GM12878 (cell line): ENCODE data around the gene CYP4Z1. TPM values are rescaled to one million over a fixed set of nuclear protein-coding genes. Genes with fewer than 3 reads are reported as not detected.

ENCODE experiments used
- polyA plus RNA-seq, 11 experiments: library from polyadenylated mRNA; depleted of rRNA in 4 of 11; unstranded in 6 of 11; stranded (reverse) in 5 of 11; fragments of >200 nt; fragmentation: Nextera tagmentation in 4 of 11; fragmentation: Illumina TruSeq in 1 of 11; extraction: Ambion mirVana in 4 of 11; extraction: Trizol in 1 of 11; gene quantifications; 1 replicate in 1 of 11; 2 replicates in 10 of 11; pipeline versions ENCODE4 v1.2.1 to v1.2.3, GENCODE V29; 2011 to 2016; ENCODE audit warnings: inconsistent platforms in 2 of 11, missing spikeins in 2 of 11, low read depth in 1 of 11
- total RNA-seq, 4 experiments: library from RNA; depleted of rRNA in 3 of 4; stranded (reverse); fragments of >200 nt in 3 of 4; fragmentation: Illumina TruSeq in 1 of 4; extraction: Trizol in 1 of 4; gene quantifications; 2 replicates each; pipeline versions ENCODE4 v1.2.1 to v1.2.3, GENCODE V29; 2013 to 2021

The CYP4Z1 gene
- total and polyA plus RNA-seq, 10 of the 15 experiments (the other 5 are each of a cell fraction or from before 2014, with no cell fraction given): not detected

Other genes with a start within 250 kb of the CYP4Z1 start
- not detected in 2 replicates for gene CYP4A11, start 125.8 kb upstream of the CYP4Z1 start, total RNA-seq (2014; rRNA removed)
- gene CYP4A11, start 125.8 kb upstream of the CYP4Z1 start, total RNA-seq (2014; rRNA removed; fragmentation: Illumina TruSeq; extraction: Trizol): not detected in 2 replicates
- 0.11 and 0.13 TPM in 2 replicates for gene CYP4A11, start 125.8 kb upstream of the CYP4Z1 start, total RNA-seq (2021)
- gene CYP4A11, start 125.8 kb upstream of the CYP4Z1 start, polyA plus RNA-seq (2011; rRNA removed): not detected in 2 replicates
- gene CYP4A11, start 125.8 kb upstream of the CYP4Z1 start, polyA plus RNA-seq (2014; fragmentation: Illumina TruSeq; extraction: Trizol): not detected in 2 replicates
- gene CYP4A11, start 125.8 kb upstream of the CYP4Z1 start, polyA plus RNA-seq (2014; fragmentation: Nextera tagmentation; extraction: Ambion mirVana): not detected
- gene CYP4A11, start 125.8 kb upstream of the CYP4Z1 start, polyA plus RNA-seq (2014; rRNA removed): not detected in 2 replicates
- not detected for gene CYP4A11, start 125.8 kb upstream of the CYP4Z1 start, polyA plus RNA-seq (2016; fragmentation: Nextera tagmentation; extraction: Ambion mirVana)
- not detected in 2 replicates for gene CYP4X1, start 43.6 kb upstream of the CYP4Z1 start, total RNA-seq (2014; rRNA removed)
- gene CYP4X1, start 43.6 kb upstream of the CYP4Z1 start, total RNA-seq (2014; rRNA removed; fragmentation: Illumina TruSeq; extraction: Trizol): 0.04 TPM in 1 of 2 replicates, not detected in the other
- gene CYP4X1, start 43.6 kb upstream of the CYP4Z1 start, total RNA-seq (2021): not detected in 2 replicates
- gene CYP4X1, start 43.6 kb upstream of the CYP4Z1 start, polyA plus RNA-seq (2011; rRNA removed): 0.03 TPM in 1 of 2 replicates, not detected in the other
- gene CYP4X1, start 43.6 kb upstream of the CYP4Z1 start, polyA plus RNA-seq (2014; fragmentation: Illumina TruSeq; extraction: Trizol): 0.03 TPM in 1 of 2 replicates, not detected in the other
- not detected for gene CYP4X1, start 43.6 kb upstream of the CYP4Z1 start, polyA plus RNA-seq (2014; fragmentation: Nextera tagmentation; extraction: Ambion mirVana)
- gene CYP4X1, start 43.6 kb upstream of the CYP4Z1 start, polyA plus RNA-seq (2014; rRNA removed): not detected in 2 replicates
- gene CYP4X1, start 43.6 kb upstream of the CYP4Z1 start, polyA plus RNA-seq (2016; fragmentation: Nextera tagmentation; extraction: Ambion mirVana): not detected
- gene CYP4A22, start 70.2 kb downstream of the CYP4Z1 start, total RNA-seq (2014; rRNA removed): not detected in 2 replicates
- gene CYP4A22, start 70.2 kb downstream of the CYP4Z1 start, total RNA-seq (2014; rRNA removed; fragmentation: Illumina TruSeq; extraction: Trizol): not detected in 2 replicates
- gene CYP4A22, start 70.2 kb downstream of the CYP4Z1 start, total RNA-seq (2021): not detected in 2 replicates
- not detected in 2 replicates for gene CYP4A22, start 70.2 kb downstream of the CYP4Z1 start, polyA plus RNA-seq (2011; rRNA removed)
- not detected in 2 replicates for gene CYP4A22, start 70.2 kb downstream of the CYP4Z1 start, polyA plus RNA-seq (2014; fragmentation: Illumina TruSeq; extraction: Trizol)
- gene CYP4A22, start 70.2 kb downstream of the CYP4Z1 start, polyA plus RNA-seq (2014; fragmentation: Nextera tagmentation; extraction: Ambion mirVana): not detected
- not detected in 2 replicates for gene CYP4A22, start 70.2 kb downstream of the CYP4Z1 start, polyA plus RNA-seq (2014; rRNA removed)
- not detected for gene CYP4A22, start 70.2 kb downstream of the CYP4Z1 start, polyA plus RNA-seq (2016; fragmentation: Nextera tagmentation; extraction: Ambion mirVana)
- gene PDZK1IP1, start 122.8 kb downstream of the CYP4Z1 start, total RNA-seq (2014; rRNA removed): not detected in 2 replicates
- not detected in 2 replicates for gene PDZK1IP1, start 122.8 kb downstream of the CYP4Z1 start, total RNA-seq (2014; rRNA removed; fragmentation: Illumina TruSeq; extraction: Trizol)
- gene PDZK1IP1, start 122.8 kb downstream of the CYP4Z1 start, total RNA-seq (2021): not detected in 2 replicates
- not detected in 2 replicates for gene PDZK1IP1, start 122.8 kb downstream of the CYP4Z1 start, polyA plus RNA-seq (2011; rRNA removed)
- not detected in 2 replicates for gene PDZK1IP1, start 122.8 kb downstream of the CYP4Z1 start, polyA plus RNA-seq (2014; fragmentation: Illumina TruSeq; extraction: Trizol)
- not detected for gene PDZK1IP1, start 122.8 kb downstream of the CYP4Z1 start, polyA plus RNA-seq (2014; fragmentation: Nextera tagmentation; extraction: Ambion mirVana)
- gene PDZK1IP1, start 122.8 kb downstream of the CYP4Z1 start, polyA plus RNA-seq (2014; rRNA removed): not detected in 2 replicates
- gene PDZK1IP1, start 122.8 kb downstream of the CYP4Z1 start, polyA plus RNA-seq (2016; fragmentation: Nextera tagmentation; extraction: Ambion mirVana): not detected
- not detected in 2 replicates for gene TAL1, start 165.0 kb downstream of the CYP4Z1 start, total RNA-seq (2014; rRNA removed)
- gene TAL1, start 165.0 kb downstream of the CYP4Z1 start, total RNA-seq (2014; rRNA removed; fragmentation: Illumina TruSeq; extraction: Trizol): not detected in 2 replicates
- 0.05 TPM in 2 replicates for gene TAL1, start 165.0 kb downstream of the CYP4Z1 start, total RNA-seq (2021)
- not detected in 2 replicates for gene TAL1, start 165.0 kb downstream of the CYP4Z1 start, polyA plus RNA-seq (2011; rRNA removed)
- gene TAL1, start 165.0 kb downstream of the CYP4Z1 start, polyA plus RNA-seq (2014; fragmentation: Illumina TruSeq; extraction: Trizol): not detected in 2 replicates
- not detected for gene TAL1, start 165.0 kb downstream of the CYP4Z1 start, polyA plus RNA-seq (2014; fragmentation: Nextera tagmentation; extraction: Ambion mirVana)
- gene TAL1, start 165.0 kb downstream of the CYP4Z1 start, polyA plus RNA-seq (2014; rRNA removed): not detected in 2 replicates
- not detected for gene TAL1, start 165.0 kb downstream of the CYP4Z1 start, polyA plus RNA-seq (2016; fragmentation: Nextera tagmentation; extraction: Ambion mirVana)
- 26.3 and 33.1 TPM in 2 replicates for gene STIL, start 246.9 kb downstream of the CYP4Z1 start, total RNA-seq (2014; rRNA removed)
- gene STIL, start 246.9 kb downstream of the CYP4Z1 start, total RNA-seq (2014; rRNA removed; fragmentation: Illumina TruSeq; extraction: Trizol): 31.1 and 32.8 TPM in 2 replicates
- gene STIL, start 246.9 kb downstream of the CYP4Z1 start, total RNA-seq (2021): 22.9 and 23.3 TPM in 2 replicates
- 35.1 and 42.7 TPM in 2 replicates for gene STIL, start 246.9 kb downstream of the CYP4Z1 start, polyA plus RNA-seq (2011; rRNA removed)
- gene STIL, start 246.9 kb downstream of the CYP4Z1 start, polyA plus RNA-seq (2014; fragmentation: Illumina TruSeq; extraction: Trizol): 28.5 and 34.1 TPM in 2 replicates
- 1 to 10 TPM; 6.0 to 6.3 TPM for gene STIL, start 246.9 kb downstream of the CYP4Z1 start, polyA plus RNA-seq (2014; fragmentation: Nextera tagmentation; extraction: Ambion mirVana)
- gene STIL, start 246.9 kb downstream of the CYP4Z1 start, polyA plus RNA-seq (2014; rRNA removed): 17.1 and 18.2 TPM in 2 replicates
- gene STIL, start 246.9 kb downstream of the CYP4Z1 start, polyA plus RNA-seq (2016; fragmentation: Nextera tagmentation; extraction: Ambion mirVana): 10 to 100 TPM; 26.8 to 30.0 TPM